ENCODE data around the gene SCD5. TPM values are rescaled to one million over a fixed set of nuclear protein-coding genes. Genes with fewer than 3 reads are reported as not detected.

Gene SCD5
- total and polyA plus RNA-seq, 2 of the 4 experiments (the other 2 are of a cell fraction), result 12.4 to 13.5 TPM

DNA sequence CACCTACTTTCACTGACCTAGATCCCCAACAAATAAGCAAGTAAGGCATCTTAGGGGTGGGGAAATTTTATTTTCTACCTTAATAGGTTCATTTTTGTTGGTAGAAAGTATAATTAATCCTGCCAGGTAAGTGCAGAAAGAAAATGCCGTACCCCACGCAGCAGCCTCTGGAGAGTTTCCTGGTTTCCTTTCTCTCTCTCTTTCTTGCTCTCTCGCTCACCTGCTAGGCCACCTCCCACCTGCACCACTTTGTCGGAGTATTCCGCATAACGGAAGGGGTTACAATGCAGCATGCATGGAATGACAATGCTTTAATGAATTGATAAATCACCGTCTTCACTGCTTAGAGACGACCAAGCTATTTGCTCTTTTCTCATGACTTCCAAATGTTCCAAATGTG is 101.0 kb downstream of the SCD5 start:
- Histone ChIP-seq H3K36me3 (ENCODE audit: control insufficient read depth, insufficient read depth, low read length) (0 out of 2 replicates have a peak, but pooled peaks cover 2% of the 10 kb centered on the region), H4K5ac (ENCODE audit: low read depth, low read length) (no peak overlapping the region), H3K4me1 (ENCODE audit: control insufficient read depth, insufficient read depth, low read length) (no peaks in the 10 kb centered on the region), H3K9ac (ENCODE audit: low read depth, low read length) (no peak overlapping the region), H2BK15ac (ENCODE audit: low read depth, low read length) (no peak overlapping the region), H3K23ac (ENCODE audit: low read depth, low read length) (no peak overlapping the region), H2BK20ac (ENCODE audit: low read depth, low read length) (no peak overlapping the region), H3K9me1 (ENCODE audit: insufficient read depth, low read length) (peaks cover 5% of the 10 kb centered on the region; the same call in 1 of the 2 replicates), H3K4ac (ENCODE audit: low read depth, low read length) (no peak overlapping the region), H3K79me1 (ENCODE audit: low read depth in 1 of 2, low read length in 2 of 2) (no peaks in the 10 kb centered on the region; a peak in 1 of 4 replicates), H3K9me3 (ENCODE audit: control insufficient read depth, insufficient read depth, low read length) (no peaks in the 10 kb centered on the region), H3K4me3 (ENCODE audit: insufficient read depth, low read depth, low read length) (no peak overlapping the region), H3K27ac (ENCODE audit: insufficient read depth, low read length) (no peak overlapping the region), H2AK5ac (ENCODE audit: low read depth, low read length) (no peak overlapping the region), H4K20me1 (ENCODE audit: insufficient read depth, low read length) (no peaks in the 10 kb centered on the region), H2BK5ac (ENCODE audit: low read depth, low read length, poor library complexity, severe bottlenecking) (no peak overlapping the region), H3K14ac (replicated peaks; ENCODE audit: low read depth, low read length) (no peak overlapping the region), H4K8ac (ENCODE audit: low read depth in 2 of 2, low read length in 2 of 2) (no peak overlapping the region), H2AK9ac (replicated peaks; ENCODE audit: low read depth, low read length, poor library complexity) (no peak overlapping the region), H3K27me3 (ENCODE audit: control insufficient read depth, insufficient read depth, low read length) (no peaks in the 10 kb centered on the region), H3K56ac (ENCODE audit: extremely low read depth, insufficient read depth, low read length) (no peak overlapping the region), H4K91ac (ENCODE audit: insufficient read depth, low read depth, low read length) (no peak overlapping the region), H2AFZ (replicated peaks; ENCODE audit: low read length, poor library complexity) (no peak overlapping the region), H2BK120ac (ENCODE audit: low read depth, low read length) (no peak overlapping the region), H3K18ac (ENCODE audit: low read depth, low read length) (no peak overlapping the region), H3K4me2 (ENCODE audit: low read depth, low read length) (no peak overlapping the region)
- BruUV-seq (replicated peaks), result no TSS peak
- intact Hi-C loops (cut with micrococcal nuclease), result no loop called here
- TF ChIP-seq CEBPB (IDR thresholded peaks at IDR 0.05; ENCODE audit: low read depth, low read length) (no peak), CHD1 (IDR thresholded peaks at IDR 0.05; ENCODE audit: low read depth, low read length) (no peak)
- TF ChIP-seq, protein P1, sequence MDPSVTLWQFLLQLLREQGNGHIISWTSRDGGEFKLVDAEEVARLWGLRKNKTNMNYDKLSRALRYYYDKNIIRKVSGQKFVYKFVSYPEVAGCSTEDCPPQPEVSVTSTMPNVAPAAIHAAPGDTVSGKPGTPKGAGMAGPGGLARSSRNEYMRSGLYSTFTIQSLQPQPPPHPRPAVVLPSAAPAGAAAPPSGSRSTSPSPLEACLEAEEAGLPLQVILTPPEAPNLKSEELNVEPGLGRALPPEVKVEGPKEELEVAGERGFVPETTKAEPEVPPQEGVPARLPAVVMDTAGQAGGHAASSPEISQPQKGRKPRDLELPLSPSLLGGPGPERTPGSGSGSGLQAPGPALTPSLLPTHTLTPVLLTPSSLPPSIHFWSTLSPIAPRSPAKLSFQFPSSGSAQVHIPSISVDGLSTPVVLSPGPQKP (IDR thresholded peaks at IDR 0.05; ENCODE audit: borderline replicate concordance, low read depth, low read length), result no peak
- WGBS, 2 experiments (ENCODE audit: extremely low coverage in 2 of 2, insufficient read length in 1 of 2), result no CpG with 5 or more reads among the region's 8 CpGs
- ChIA-PET CTCF (no interaction called here), POLR2A (ENCODE audit: unreplicated experiment) (no interaction called here)
- ATAC-seq (ENCODE audit: low read depth) (no peak), DNase-seq (no peak)
- in situ Hi-C loops (cut with MboI; ENCODE audit: low sequenced_read_pairs), result no loop called here
- dilution Hi-C loops (cut with HindIII; ENCODE audit: low sequenced_read_pairs, unreplicated experiment), result no loop called here

All from IMR-90 (cell line).